Endothelial cell of umbilical vein (primary cell): ENCODE data around the gene GTF3C1. TPM values are rescaled to one million over a fixed set of nuclear protein-coding genes. Genes with fewer than 3 reads are reported as not detected.

Source experiments
- BruUV-seq: library from RNA; stranded (reverse); fragments of 400-500 nt; replicated peaks from 2 replicates; lab custom pipeline; 2021; lab: Mats Ljungman, UMichigan
- CTCF ChIA-PET: fragments of 300-600, 350-600 bp; sonication (Branson Sonifier 250); formaldehyde crosslinking; loops from one replicate; lab custom pipeline; 2021; ENCODE audit warnings: antibody characterized with exemption, inconsistent platforms; lab: Charles Lee
- POLR2A ChIA-PET: fragments of 300-600, 350-600 bp; sonication (Branson Sonifier 250); formaldehyde crosslinking; loops from one replicate; lab custom pipeline; 2021; ENCODE audit warnings: antibody characterized with exemption, inconsistent platforms; lab: Charles Lee
- DNase-seq: peaks from one replicate; pipeline ENCODE4 v3.0.0-alpha.2; 2011; ENCODE audit warnings: low read depth, low spot score
- FAIRE-seq: peaks from 2 replicates; lab custom pipeline; 2011; peaks lifted over from hg19 to GRCh38; lab: Jason Lieb, UNC
- H2AFZ ChIP-seq: 2 replicates; pipeline ENCODE4 v1.6.0; 2012; ENCODE audit warnings: low read depth, low read length, control low read depth, inconsistent platforms
- H3K27ac ChIP-seq: 2 replicates; pipeline ENCODE4 v1.5.1; 2011; ENCODE audit warnings: low read depth, mild to moderate bottlenecking, control low read depth, low read length, moderate library complexity; ENCODE audit not compliant: insufficient read depth
- H3K27me3 ChIP-seq, 2 experiments: 2 replicates each; pipeline versions ENCODE4 v1.6.0 to v1.6.1; 2011; ENCODE audit warnings: low read length in 2 of 2, mixed read lengths in 1 of 2; ENCODE audit not compliant: control insufficient read depth in 2 of 2, insufficient read depth in 2 of 2
- H3K36me3 ChIP-seq, 2 experiments: 2 replicates in 1 of 2; 3 replicates in 1 of 2; pipeline ENCODE4 v1.5.1; 2011; ENCODE audit warnings: low read length in 2 of 2, mild to moderate bottlenecking in 1 of 2, moderate library complexity in 1 of 2; ENCODE audit not compliant: control insufficient read depth in 2 of 2, insufficient read depth in 2 of 2; ENCODE audit errors: extremely low read depth in 1 of 2
- H3K4me1 ChIP-seq: 3 replicates; pipeline ENCODE4 v1.5.1; 2011; ENCODE audit warnings: mild to moderate bottlenecking, low read length; ENCODE audit not compliant: control insufficient read depth, insufficient read depth; ENCODE audit errors: extremely low read depth
- H3K4me2 ChIP-seq: 2 replicates; pipeline ENCODE4 v1.6.1; 2011; ENCODE audit warnings: low read length, control low read depth, mixed read lengths; ENCODE audit not compliant: insufficient read depth
- H3K4me3 ChIP-seq, 3 experiments: fragments of 200-600 bp in 1 of 3; sonication (generic), shearing (Covaris generic) in 1 of 3; replicated peaks in 1 of 3; 2 replicates each; pipeline ENCODE4 v1.5.1; 2011 to 2016; ENCODE audit warnings: control low read depth in 3 of 3, low read length in 3 of 3, mild to moderate bottlenecking in 2 of 3, inconsistent platforms in 1 of 3, low read depth in 1 of 3, moderate library complexity in 1 of 3; ENCODE audit not compliant: insufficient read depth in 1 of 3
- H3K79me2 ChIP-seq: 2 replicates; pipeline ENCODE4 v1.6.0; 2012; ENCODE audit warnings: low read length, inconsistent platforms; ENCODE audit not compliant: control insufficient read depth, insufficient read depth
- H3K9ac ChIP-seq: replicated peaks from 2 replicates; pipeline ENCODE3; 2011; ENCODE audit warnings: low read length, control low read depth; ENCODE audit not compliant: insufficient read depth; ENCODE audit errors: extremely low read depth
- H3K9me1 ChIP-seq: replicated peaks from 3 replicates; pipeline ENCODE4 v1.6.0; 2011; ENCODE audit warnings: mild to moderate bottlenecking, low read length; ENCODE audit not compliant: control insufficient read depth, insufficient read depth; ENCODE audit errors: extremely low read depth
- H3K9me3 ChIP-seq: replicated peaks from 2 replicates; pipeline ENCODE4 v1.5.1; 2012; ENCODE audit warnings: low read length, inconsistent platforms; ENCODE audit not compliant: control insufficient read depth, insufficient read depth
- H4K20me1 ChIP-seq: replicated peaks from 2 replicates; pipeline ENCODE3; 2011; ENCODE audit warnings: mild to moderate bottlenecking, low read length; ENCODE audit not compliant: control insufficient read depth, insufficient read depth; ENCODE audit errors: extremely low read depth
- CTCF ChIP-seq, 2 donors: IDR thresholded peaks; 1 replicate in 1 of 2; 2 replicates in 1 of 2; pipeline ENCODE4 v1.5.1; 2011; ENCODE audit warnings: low read length in 2 of 2, mild to moderate bottlenecking in 2 of 2, moderate library complexity in 2 of 2, control low read depth in 1 of 2, inconsistent platforms in 1 of 2, low read depth in 1 of 2; ENCODE audit not compliant: insufficient read depth in 1 of 2; ENCODE audit errors: extremely low read depth in 1 of 2
- EZH2 ChIP-seq: IDR thresholded peaks from 2 replicates; pipeline ENCODE4 v1.6.1; 2012; ENCODE audit warnings: borderline replicate concordance, low read depth, mild to moderate bottlenecking, moderate library complexity, low read length, inconsistent platforms; ENCODE audit not compliant: severe bottlenecking
- FOS ChIP-seq: IDR thresholded peaks from 2 replicates; pipeline ENCODE4 v1.6.1; 2011; ENCODE audit warnings: mild to moderate bottlenecking, low read length, moderate library complexity, borderline replicate concordance; ENCODE audit not compliant: insufficient read depth
- GATA2 ChIP-seq: IDR thresholded peaks from 2 replicates; pipeline ENCODE4 v1.7.0; 2011; ENCODE audit warnings: low read depth, mild to moderate bottlenecking, moderate library complexity, mixed read lengths, low read length; ENCODE audit not compliant: insufficient read length, insufficient read depth
- JUN ChIP-seq: IDR thresholded peaks from 2 replicates; pipeline ENCODE4 v1.6.1; 2011; ENCODE audit warnings: borderline replicate concordance, low read depth; ENCODE audit not compliant: insufficient read length, insufficient read depth
- MAX ChIP-seq: IDR thresholded peaks from 2 replicates; pipeline ENCODE4 v1.6.1; 2011; ENCODE audit not compliant: insufficient read depth, insufficient read length
- MYC ChIP-seq: IDR thresholded peaks from one replicate; pipeline ENCODE4 v1.6.1; 2011; ENCODE audit warnings: mild to moderate bottlenecking, low read depth, low read length
- POLR2A ChIP-seq: IDR thresholded peaks from 2 replicates; pipeline ENCODE4 v1.6.1; 2012; ENCODE audit warnings: low read depth, mild to moderate bottlenecking, control low read depth, low read length
- POLR2AphosphoS5 ChIP-seq: IDR thresholded peaks from 2 replicates; pipeline ENCODE4 v1.6.1; 2012; ENCODE audit warnings: low read depth, mild to moderate bottlenecking, control low read depth, low read length, moderate library complexity; ENCODE audit not compliant: insufficient read depth
- dilution Hi-C: fragments of 300-500 bp; cut with MboI; formaldehyde crosslinking; loops from one replicate; pipeline ENCODE4 v1.15.0; 2019; ENCODE audit warnings: low sequenced_read_pairs; ENCODE audit not compliant: extremely low pct_ligation_motif_present
- intact Hi-C: fragments of 100-400 bp; cut with micrococcal nuclease; formaldehyde crosslinking; loops from one replicate; pipeline ENCODE4 v1.10.0; 2022
- polyA plus RNA-seq, 4 experiments: library from polyadenylated mRNA; depleted of rRNA in 3 of 4; stranded (reverse) in 3 of 4; unstranded in 1 of 4; fragments of >200 nt; gene quantifications; 2 replicates each; pipeline versions ENCODE4 v1.2.1 to v1.2.3, GENCODE V29; 2011 to 2012; ENCODE audit warnings: missing spikeins in 1 of 4
- total RNA-seq: library from RNA; stranded (reverse); gene quantifications from 2 replicates; pipeline ENCODE4 v1.2.3, GENCODE V29; 2021

The GTF3C1 gene
- total and polyA plus RNA-seq, 2 donors (not counting 3 experiments of a cell fraction or from before 2014, with no cell fraction given) = 58.1 to 86.1 TPM

- dilution Hi-C loops (no loop called here), intact Hi-C loops (no loop called here)
- Histone ChIP-seq H3K4me3 (no peak overlapping the region), H3K9me1 (no peaks in the 10 kb centered on the region), H3K27me3 (no peaks in the 10 kb centered on the region), H3K27ac (no peak overlapping the region), H3K79me2 (no peaks in the 10 kb centered on the region), H3K4me2 (no peak overlapping the region), H4K20me1 (no peaks in the 10 kb centered on the region), H3K4me1 (no peaks in the 10 kb centered on the region), H3K9ac (no peak overlapping the region), H2AFZ (no peak overlapping the region), H3K9me3 (no peaks in the 10 kb centered on the region), H3K36me3 (no peaks in the 10 kb centered on the region)
- ChIA-PET CTCF (interaction anchor here (1.3 kb wide), 1 partner anchor 14 kb away, joined by 3 read pairs; no protein-coding TSS in a partner anchor), POLR2A (no interaction called here)
- no peak for FAIRE-seq
- TF ChIP-seq JUN (no peak), EZH2 (no peak), FOS (no peak), GATA2 (no peak), MAX (no peak), MYC (no peak), POLR2AphosphoS5 (no peak), POLR2A (no peak), CTCF (IDR thresholded peaks at IDR 0.05; ENCODE audit: extremely low read depth in 1 of 2, insufficient read depth in 1 of 2, low read depth in 1 of 2, low read length in 2 of 2) (no peak)
- BruUV-seq = no TSS peak
- DNase-seq = no peak
Observed at GRCh38 chr16:27429330-27429871, 120.3 kb downstream of the GTF3C1 start.
